Middle frontal gyrus (tissue), 1 donor: ENCODE measurements around the gene CFAP298.
A peak's percentile ranks its signal among the peaks of the same experiment; 100 is the strongest.

Experiments
- DNase-seq: peaks from one replicate; pipeline ENCODE4 v3.0.0-alpha.2; 2015; ENCODE audit warnings: low spot score; ENCODE audit errors: extremely low spot score

CFAP298 gene

DNA sequence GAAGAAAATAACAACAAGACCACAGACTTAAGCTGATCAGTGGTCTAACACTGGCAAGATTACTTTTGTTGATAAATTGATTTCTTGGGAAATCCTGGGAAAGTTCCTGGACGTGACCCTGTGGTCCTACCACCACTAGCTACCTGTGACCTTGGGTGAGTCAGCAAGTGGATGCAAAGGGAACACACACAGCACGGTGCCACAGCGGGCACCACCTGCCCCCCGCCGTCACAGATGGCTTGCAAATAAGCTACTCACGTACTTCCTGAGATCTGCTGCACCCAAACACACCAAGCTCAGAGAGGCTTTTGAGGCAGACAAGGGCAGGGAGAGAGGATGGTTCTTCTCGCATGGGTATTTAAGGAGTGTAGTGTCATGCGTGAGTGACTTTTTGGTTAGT, 12.7 kb downstream of the CFAP298 start:
- DNase-seq: no peak

DNA sequence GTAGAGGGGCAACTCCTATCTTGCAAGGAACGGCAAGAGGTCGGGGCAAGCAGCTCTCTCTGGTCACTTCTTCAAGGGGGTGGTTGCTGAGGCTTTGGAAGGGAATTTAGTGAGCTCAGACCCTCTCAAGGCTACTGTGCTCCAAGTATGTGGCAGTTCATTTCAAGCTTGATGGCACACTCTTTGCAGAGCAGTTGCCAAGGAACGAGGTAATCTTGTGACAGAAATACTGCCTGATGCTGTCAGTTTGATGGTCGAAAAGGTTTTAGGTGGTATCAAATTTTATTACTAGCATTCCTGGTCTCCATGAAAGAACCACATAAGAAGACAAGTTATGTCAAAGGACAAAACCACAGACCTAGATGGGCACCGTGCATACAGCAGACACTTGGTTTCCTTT, 13.1 kb downstream of the CFAP298 start:
- DNase-seq: no peak

DNA sequence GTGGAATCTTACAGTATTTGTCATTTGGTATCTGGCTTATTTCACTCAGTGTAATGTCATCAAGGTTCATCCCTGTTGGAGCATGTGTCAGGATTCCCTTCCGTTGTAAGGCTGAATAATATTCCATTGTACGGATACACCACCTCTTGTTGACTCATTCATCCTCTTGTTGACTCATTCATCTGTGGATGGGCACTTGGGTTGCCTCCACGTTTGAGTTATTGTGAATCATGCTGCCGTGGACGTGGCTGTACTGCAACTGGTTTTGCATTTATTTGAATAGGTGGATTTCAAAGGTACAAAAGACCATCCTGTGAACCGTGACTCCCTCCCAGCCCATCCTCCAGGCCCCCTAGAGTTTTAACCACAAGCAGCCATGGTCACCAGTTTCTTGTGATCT, 15.0 kb downstream of the CFAP298 start:
- DNase-seq: no peak

DNA sequence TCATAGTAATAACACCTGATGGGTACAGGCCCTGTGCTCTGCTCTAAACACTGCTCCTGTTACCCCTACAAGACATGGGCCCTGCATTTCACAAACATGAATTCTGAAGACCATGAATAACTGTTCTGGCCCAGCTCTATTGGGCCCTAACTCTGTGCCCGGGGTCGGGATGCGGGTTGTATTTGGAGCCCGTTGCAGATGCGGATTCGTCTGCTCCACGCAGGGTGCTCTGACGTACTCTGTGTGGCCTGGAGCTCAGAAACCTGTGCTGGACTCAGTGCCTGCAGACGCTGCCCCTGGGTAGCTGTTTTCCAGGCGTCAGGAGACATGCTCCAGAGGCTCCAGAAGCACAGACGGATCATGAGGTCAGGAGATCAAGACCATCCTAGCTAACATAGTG, 16.7 kb downstream of the CFAP298 start:
- no peak for DNase-seq

DNA sequence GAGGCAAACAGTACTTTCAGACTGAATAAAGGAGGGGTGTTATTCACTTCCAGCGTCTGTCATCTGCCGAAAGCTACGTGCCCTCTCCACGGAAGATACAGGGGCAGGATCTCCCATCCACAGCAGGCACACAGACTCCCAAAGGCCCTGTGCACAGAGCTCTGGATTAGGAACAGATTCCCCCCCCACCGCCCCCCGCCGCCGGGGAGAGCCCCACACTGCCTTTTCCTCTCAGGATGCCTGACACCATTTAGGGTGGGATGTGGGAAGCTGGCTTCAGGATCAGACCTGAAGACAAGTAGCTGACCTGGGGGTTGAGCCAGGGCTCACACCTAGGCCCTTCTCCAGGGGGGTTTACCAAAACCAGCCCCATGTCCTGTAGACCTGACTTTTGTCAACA, 18.5 kb downstream of the CFAP298 start:
- no peak for DNase-seq

DNA sequence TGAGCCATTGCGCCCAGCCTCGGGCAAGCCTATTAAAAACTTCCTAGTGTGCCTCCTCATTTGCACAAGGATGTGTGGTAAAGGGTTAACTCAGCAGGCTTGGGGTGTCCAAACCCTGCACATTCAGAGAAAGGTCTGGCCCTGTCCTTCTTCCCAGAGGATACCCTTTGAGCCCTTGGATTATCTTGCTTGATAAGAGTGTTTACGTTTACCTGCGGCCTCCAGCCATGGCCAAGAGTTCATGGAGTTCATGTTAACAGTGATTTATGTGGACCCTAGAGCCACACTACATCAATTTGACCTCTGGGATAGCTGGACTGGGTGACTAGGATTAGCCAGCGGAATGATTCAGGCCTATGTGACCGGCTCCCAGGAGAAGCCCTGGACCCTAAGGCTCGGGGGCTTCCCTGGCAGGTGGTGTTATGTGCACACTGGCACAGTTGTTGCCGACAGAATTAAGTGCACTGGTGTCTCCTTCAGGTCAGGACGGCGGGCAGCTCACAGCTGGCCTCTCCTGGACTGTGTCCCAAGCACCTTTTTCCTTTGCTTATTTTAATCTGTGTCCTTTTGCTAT, 19.2 kb downstream of the CFAP298 start:
- no peak for DNase-seq

DNA sequence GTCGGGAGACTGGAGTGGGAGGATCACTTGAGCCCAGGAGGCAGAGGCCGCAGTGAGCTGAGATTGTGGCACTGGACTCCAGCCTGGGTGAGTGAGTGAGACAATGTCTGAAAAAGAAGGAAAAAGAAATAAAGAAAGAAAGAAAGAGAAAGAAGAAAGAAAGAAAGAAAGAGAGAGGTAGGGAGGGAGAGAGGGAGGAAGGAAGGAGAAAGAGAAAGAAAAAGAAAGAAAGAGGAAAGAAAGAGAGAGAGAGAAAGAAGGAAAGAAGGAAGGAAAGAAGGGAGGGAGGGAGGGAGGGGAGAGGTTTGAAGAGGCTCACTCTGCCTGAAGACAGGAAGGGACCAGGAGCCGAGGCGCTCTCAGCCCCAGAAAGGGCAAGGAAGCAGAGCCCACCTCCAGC, 22.0 kb downstream of the CFAP298 start:
- DNase-seq: no peak

DNA sequence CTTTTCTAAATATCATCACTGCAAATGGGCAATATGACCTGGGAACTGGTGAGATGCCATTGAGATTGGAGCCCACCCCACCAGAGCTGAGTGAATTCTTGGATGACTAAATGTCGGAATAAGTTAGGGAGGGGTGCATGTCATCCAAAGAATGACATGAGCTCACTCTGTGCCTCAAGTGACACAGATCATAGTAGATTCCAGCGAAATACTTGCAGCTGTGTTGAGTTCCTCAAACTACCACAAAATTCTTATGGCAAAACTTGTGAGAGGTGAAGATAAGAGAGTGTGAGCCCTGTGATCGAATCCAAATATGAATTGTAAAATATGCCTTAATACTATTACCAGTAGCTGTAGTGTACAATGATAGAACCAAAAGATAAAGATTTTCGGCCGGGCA, 24.5 kb downstream of the CFAP298 start:
- DNase-seq: no peak

DNA sequence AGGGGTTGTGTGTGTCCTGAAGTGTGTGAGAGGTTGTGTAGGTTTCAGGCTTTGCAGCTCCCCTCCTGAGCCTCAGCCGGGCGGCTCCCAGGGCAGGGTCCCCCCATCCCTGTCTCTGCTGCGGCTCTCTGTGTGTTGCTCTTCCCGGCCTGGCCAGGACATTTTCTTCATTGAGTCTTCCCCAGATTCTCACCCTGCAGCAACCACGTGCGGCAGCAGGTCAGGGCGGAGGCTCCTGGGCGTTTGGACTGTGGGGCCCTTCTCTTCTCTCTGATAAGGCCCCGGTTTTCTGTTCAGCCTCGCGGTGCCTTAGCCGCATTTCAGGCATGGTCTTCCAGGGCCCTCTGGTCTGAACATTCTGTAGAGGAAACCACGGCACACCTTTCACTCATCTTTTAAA, 25.1 kb downstream of the CFAP298 start:
- DNase-seq: no peak

DNA sequence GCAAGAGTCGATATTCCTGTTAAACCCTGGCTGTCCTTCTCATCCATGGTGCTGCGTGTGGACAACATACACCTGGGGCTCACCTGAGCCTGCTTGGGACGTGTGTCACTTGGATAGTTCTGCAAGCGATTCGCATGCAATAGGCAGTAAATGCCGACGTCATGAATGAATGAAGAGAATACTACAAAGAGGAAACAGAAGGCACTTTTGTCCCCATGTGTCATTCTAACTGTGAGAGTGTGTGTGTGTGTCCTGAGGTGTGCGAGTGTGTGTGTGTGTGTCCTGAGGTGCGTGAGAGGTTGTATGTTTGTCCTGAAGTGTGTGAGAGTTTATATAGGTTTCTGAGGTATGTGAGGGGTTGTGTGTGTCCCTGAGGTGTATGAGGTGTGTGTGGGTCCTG, 26.2 kb downstream of the CFAP298 start:
- DNase-seq: no peak

DNA sequence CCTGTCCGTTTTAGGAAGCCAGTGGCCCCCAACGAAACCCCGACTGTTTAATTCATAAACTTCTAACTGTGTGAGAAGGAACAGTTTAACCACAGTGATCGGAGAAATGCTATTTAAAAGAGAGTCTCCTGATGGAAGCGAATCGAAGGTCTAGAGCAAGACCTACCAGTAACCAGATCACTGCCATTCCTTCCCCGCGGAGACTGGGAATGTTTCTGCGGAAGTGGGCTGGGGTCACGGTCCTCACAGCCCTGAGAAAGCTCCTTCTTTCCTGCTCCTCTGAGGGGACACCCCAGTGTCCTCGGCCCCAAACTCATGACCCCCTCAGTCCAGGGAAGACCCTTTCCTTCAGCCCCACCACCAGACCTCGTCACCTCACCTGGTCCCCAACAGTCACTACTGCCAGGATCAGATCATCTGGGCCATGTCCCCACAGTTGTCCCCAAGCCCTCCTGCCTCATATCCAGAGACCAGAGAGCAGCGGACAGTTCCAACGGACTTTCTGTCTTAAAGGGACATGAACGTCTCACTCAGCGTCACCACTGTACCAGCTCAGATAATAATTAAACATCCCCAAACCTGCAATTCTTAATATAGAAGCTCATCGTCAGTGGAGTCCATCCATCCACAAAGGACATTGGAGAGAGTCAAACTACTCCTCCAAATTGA, 27.0 kb downstream of the CFAP298 start, which contains the start of gene TCP10L:
Gene TCP10L, minus strand, starts transcription at position 482 of the 669 bp plus-strand sequence. CDS start 1,219 bp downstream, outside the sequence.
- DNase-seq: no peak

DNA sequence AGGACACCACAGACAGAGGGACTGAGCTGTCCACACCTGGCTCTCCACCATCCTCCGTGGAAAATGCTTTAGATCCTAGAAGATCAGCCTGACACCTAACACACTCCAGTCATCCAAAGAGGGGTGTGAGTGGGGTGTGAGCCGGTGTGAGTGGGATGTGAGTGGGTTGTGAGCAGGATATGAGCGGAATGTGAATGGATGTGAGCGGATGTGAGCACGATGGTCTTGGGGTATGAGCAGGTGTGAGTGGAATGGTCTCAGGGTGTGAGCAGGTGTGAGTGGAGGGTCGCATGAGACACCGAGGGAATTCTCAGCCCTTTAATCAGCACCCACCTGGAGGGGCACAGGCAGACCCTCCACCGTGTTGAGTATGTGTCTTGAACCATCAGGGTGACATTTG, 27.7 kb downstream of the CFAP298 start:
- DNase-seq: no peak

DNA sequence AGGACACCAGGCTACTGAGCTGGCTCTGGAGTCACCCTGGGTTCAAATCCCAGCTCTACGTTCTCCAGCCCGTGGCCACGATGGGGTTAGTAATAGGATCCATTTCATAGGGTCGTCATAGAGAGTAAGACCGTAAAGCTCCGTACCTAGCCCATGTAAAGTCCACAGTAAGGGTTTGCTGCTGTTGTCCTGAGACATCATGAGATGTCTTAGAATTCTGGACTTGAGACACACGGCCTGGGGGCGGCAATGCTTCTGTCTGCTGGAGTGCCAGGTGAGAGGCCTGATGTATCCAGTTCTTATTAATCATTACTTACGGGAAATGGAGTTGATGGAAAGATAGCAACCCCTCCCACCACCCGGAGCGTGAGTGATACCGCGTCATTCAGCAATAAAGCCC, 30.4 kb downstream of the CFAP298 start:
- DNase-seq: no peak

DNA sequence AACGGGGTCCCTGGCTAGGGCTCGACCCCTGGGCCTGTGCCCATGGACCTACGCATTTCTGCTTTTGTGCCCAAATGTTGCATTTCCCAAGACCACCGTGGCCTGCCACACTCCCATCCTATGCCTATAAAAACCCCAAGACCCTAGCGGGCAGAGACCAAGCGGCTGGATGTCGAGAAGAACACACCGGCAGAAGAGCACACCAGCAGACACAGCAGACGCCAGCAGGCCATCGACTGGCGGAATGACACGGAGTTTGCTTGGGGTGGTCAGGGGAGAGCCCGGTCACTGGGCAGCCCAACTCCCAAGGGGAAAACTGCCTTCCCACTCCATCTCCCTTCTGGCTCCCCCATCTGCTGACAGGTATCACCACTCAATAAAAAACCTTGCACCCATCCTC, 31.2 kb downstream of the CFAP298 start:
- DNase-seq: no peak

DNA sequence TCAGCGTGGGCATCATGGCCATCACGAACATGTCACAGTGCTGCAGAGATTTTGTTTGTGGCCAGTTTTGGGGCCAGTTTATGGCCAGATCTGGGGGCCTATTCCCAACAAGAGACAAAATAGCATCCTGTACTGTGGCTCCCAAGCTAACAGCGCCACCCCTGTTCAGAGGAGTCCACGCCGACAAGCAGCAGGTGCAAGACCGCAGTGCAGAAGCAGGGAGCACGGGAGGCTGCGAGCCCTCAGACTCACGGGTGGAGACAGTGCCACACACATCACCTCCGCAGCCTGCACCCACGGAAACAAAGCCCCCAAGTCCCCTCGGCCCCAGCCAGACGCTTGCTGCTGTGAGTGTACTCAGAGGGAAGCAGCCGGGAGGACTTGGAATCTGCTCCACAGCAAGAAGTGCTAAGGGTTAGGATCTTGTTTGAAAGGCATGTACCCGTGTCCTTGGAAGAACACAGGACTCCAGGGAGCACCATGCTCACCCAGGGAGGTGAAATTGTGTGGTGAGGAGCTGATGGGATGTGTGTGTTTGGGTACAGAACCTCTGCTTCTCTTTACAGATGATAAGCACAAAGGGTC, 34.0 kb downstream of the CFAP298 start:
- no peak for DNase-seq

DNA sequence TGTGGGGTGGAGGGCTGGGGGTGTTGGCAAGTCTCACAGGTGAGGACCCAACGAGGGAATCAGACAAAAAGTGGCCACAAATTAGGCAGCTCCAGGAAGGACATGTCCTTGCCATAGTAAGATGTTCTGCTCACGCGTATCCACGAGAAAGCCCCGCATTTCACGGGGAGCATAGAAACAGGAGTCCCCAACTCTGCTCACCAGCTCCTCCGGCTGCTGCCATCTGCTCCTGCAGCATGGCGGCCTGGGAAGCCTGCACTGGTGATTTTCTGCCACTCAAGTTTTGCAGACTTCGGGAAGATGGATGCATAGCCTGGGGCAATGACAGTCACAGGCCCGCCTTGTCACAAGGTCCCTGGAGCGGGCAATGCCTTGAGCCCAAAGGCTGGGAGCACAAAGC, 36.2 kb downstream of the CFAP298 start:
- no peak for DNase-seq

DNA sequence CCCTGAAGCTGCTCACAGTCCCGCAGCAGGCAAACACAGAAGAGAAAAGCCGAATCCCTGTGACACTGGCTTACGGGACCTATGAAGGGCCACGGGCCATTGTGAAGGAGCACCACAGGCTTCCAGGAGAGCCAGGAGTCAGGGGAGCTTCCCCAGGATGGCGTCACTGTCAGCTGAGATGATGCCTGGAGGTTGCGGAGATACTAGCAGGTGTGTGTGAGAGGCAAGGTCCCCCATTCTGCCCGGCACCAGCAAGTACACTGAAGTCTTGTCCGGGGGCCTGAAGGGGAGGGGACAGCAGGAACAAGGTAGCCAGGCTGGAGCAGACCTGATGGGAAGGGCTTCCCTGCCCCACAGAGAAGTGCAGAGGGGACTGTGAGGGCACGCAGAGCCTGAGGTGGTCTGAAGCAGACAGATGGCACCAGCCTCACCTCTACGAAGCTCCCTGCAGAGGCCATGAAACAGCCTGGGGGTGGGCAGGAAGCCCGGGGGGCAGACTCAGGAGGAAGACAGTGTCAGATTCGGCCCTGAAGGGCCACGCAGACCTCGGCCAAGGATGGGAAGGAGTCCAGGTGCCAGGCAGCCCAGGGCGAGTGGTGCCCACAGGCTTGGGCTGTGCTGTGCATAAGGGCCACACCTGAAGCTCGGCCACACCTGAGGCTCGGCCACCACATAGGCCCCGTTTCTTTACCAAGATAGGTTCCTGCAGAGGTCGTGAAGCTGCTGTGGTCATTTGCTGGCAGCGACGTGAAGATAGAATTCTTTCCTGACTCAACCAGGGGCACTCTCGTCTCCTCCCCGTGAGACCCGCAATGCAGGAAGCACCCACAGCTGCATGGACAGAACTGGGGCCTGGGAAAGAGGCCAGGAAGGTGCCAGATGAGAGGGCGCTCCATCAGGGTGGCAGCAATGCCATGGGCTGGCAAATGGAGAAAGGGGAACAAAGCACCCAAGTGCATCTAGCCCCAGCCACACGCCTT, 36.9 kb downstream of the CFAP298 start:
- DNase-seq: no peak

DNA sequence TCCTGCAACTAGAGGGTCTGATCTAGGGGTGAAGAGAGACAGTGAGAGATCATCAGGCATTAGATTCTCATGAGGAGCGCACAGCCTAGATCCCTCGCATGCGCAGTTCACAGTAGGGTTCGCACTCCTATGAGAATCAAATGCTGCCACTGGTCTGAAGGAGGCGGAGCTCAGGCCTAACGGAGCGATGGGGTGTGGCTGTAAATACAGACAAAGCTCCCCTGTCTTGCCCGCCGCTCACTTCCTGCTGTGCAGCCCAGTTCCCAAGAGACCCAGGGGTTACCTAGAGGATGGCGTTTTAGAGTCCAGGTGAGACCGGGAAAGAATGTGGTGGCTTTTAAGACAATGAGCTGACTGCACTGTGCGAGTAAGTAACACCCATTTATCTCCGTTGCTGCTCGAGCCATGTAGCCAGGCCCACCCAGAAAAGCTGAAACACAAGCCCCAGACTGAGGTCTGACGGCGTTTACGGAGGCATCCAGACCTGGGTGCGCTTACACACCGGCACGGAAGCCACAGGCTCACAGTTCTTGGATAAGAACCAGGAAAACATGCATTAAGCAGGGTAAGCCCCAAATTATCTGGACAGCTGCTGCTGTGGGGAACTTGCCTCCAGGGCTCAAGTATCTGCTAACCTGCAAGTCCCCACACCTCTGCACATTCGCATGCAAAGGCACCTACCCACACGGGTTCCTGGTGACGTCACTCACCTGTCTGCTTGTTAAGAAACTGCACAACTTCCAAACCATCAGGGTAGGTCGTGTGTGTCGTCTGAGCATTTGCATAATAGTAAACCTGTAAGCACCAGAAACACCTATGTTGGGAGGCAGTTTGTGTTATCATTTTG, 39.4 kb downstream of the CFAP298 start:
- no peak for DNase-seq

DNA sequence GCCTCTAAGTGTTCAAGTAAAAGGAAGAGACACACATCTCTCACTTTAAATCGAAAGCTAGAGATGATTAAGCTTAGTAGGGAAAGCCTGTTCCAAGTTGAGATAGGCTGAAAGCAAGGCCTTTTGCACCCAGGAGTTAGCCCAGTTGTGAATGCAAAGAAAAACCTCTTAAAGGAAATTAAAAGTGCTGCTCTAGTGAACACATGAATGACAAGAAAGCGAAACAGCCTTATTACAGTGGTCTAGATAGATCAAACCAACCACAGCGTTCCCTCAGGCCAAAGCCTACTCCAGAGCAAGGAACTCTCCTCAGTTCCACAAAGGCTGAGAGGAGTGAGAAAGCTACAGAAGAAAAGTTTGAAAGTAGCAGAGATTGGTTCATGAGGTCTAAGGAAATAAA, 41.7 kb downstream of the CFAP298 start:
- no peak for DNase-seq

DNA sequence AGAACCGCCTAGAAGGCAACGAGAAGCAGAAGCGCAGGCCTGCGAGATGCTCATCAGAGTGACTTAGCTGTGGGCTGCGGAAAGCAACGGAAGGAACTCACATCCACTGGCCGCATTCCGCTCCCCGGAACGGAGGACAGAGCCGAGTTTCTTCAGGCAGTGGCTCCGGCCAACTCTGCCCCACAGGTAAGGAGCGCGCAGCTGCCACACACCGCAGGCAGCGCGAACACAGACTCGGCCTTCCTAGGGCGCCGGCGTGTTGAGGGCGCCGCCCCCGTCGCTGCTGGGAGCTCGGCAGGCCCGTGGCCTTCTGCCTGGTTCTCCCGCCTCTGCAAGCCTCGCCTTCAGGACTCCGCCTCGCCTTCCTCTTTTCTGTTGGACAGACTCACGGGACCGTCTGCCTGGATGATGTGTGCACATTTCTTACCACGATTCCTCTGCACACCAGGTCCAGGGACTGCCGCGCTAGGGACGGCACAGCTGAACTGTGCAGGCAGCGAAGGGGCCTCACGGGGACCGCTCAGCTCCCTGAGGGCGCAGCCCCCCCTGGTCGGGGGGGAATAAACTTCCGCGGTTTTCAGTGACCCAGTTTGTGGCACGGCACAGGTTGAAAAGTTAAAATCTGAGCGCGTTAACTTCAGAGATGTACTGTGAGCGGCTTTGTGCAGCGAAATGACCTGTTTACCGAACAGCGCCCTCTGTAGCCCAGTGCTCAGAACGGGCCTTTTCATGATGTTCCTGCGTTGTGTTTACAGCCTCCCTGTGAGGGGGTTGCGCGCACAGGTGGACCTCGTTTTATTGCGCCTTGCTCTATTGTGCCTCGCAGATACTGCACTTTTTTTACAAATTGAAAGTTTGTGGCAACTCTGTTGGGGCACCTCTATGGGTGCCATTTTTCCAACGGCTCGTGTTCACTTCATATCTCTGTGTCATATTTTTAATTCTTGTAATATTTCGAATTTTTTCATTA, 42.6 kb downstream of the CFAP298 start:
- DNase-seq: peak; percentile 22
